CD14-positive monocyte (primary cell): Measurements from ENCODE around the gene ADAMTS4. TPM values are rescaled to one million over a fixed set of nuclear protein-coding genes. Genes with fewer than 3 reads are reported as not detected.

Experiments used
- DNase-seq, 3 donors: peaks; one replicate each; pipeline ENCODE4 v3.0.0-alpha.2; 2011 to 2022
- H2AFZ ChIP-seq: 2 replicates; pipeline ENCODE4 v1.6.0; 2012; ENCODE audit warnings: mild to moderate bottlenecking, low read depth, low read length, inconsistent platforms; ENCODE audit not compliant: insufficient read depth, poor library complexity, severe bottlenecking
- H3K27ac ChIP-seq, 2 donors: 1 replicate in 1 of 2; 2 replicates in 1 of 2; pipeline ENCODE4 v1.5.1; 2012 to 2013; ENCODE audit warnings: low read length in 2 of 2, control low read depth in 1 of 2, inconsistent platforms in 1 of 2, low read depth in 1 of 2, mild to moderate bottlenecking in 1 of 2
- H3K27me3 ChIP-seq, 2 donors: one replicate each; pipeline versions ENCODE4 v1.6.0 to v1.6.1; 2011 to 2013; ENCODE audit warnings: low read length in 2 of 2; ENCODE audit not compliant: control insufficient read depth in 2 of 2, insufficient read depth in 2 of 2
- H3K36me3 ChIP-seq, 2 donors: replicated peaks in 1 of 2; 1 replicate in 1 of 2; 2 replicates in 1 of 2; pipeline versions ENCODE4 v1.5.1 to v1.6.1; 2012 to 2013; ENCODE audit warnings: low read length in 2 of 2, control low read depth in 1 of 2, inconsistent platforms in 1 of 2, mild to moderate bottlenecking in 1 of 2; ENCODE audit not compliant: insufficient read depth in 2 of 2, control insufficient read depth in 1 of 2
- H3K4me1 ChIP-seq, 2 donors: 1 replicate in 1 of 2; 2 replicates in 1 of 2; pipeline versions ENCODE4 v1.5.1 to v1.6.1; 2012 to 2013; ENCODE audit warnings: low read length in 2 of 2, control low read depth in 1 of 2, inconsistent platforms in 1 of 2, mild to moderate bottlenecking in 1 of 2, moderate library complexity in 1 of 2; ENCODE audit not compliant: insufficient read depth in 2 of 2, control insufficient read depth in 1 of 2
- H3K4me2 ChIP-seq: replicated peaks from 2 replicates; pipeline ENCODE3; 2012; ENCODE audit warnings: low read length, moderate library complexity, mild to moderate bottlenecking; ENCODE audit not compliant: poor library complexity, severe bottlenecking; ENCODE audit errors: extremely low read depth
- H3K4me3 ChIP-seq, 3 experiments: fragments of 200-600 bp in 1 of 3; sonication (generic) in 1 of 3; replicated peaks in 1 of 3; 1 replicate in 2 of 3; 2 replicates in 1 of 3; pipeline ENCODE4 v1.5.1; 2011 to 2013; ENCODE audit warnings: low read length in 3 of 3, mild to moderate bottlenecking in 3 of 3, control low read depth in 2 of 3, low read depth in 2 of 3, inconsistent platforms in 1 of 3, moderate library complexity in 1 of 3
- H3K79me2 ChIP-seq: 2 replicates; pipeline ENCODE4 v1.6.0; 2012; ENCODE audit warnings: mild to moderate bottlenecking, control low read depth, inconsistent platforms, low read length, moderate library complexity; ENCODE audit not compliant: insufficient read depth
- H3K9ac ChIP-seq: 2 replicates; pipeline ENCODE4 v1.6.0; 2017; ENCODE audit warnings: low read length, mild to moderate bottlenecking; ENCODE audit not compliant: insufficient read depth, poor library complexity, severe bottlenecking
- H3K9me3 ChIP-seq, 2 donors: replicated peaks in 1 of 2; 1 replicate in 1 of 2; 2 replicates in 1 of 2; pipeline versions ENCODE4 v1.5.1 to v1.6.1; 2012 to 2013; ENCODE audit warnings: low read length in 2 of 2, control low read depth in 1 of 2; ENCODE audit not compliant: control insufficient read depth in 1 of 2, insufficient read depth in 1 of 2
- H4K20me1 ChIP-seq: 2 replicates; pipeline ENCODE4 v1.6.0; 2012; ENCODE audit warnings: mild to moderate bottlenecking, low read length, control low read depth, moderate library complexity; ENCODE audit not compliant: insufficient read depth
- H3K27ac Mint-ChIP-seq, 7 donors: one replicate each; pipeline ENCODE4 v1.8.0; 2020; ENCODE audit warnings: mild to moderate bottlenecking in 7 of 7, mixed read lengths in 7 of 7, moderate library complexity in 6 of 7, inconsistent platforms in 2 of 7
- H3K27me3 Mint-ChIP-seq, 3 donors: one replicate each; pipeline ENCODE4 v1.8.0; 2021 to 2022; ENCODE audit warnings: low read depth in 3 of 3, mild to moderate bottlenecking in 3 of 3, mixed read lengths in 3 of 3, moderate library complexity in 3 of 3, inconsistent platforms in 1 of 3
- H3K36me3 Mint-ChIP-seq, 2 donors: one replicate each; pipeline ENCODE4 v1.8.0; 2020; ENCODE audit warnings: mixed read lengths in 2 of 2, inconsistent platforms in 1 of 2, mild to moderate bottlenecking in 1 of 2
- H3K4me1 Mint-ChIP-seq: one replicate; pipeline ENCODE4 v1.8.0; 2020; ENCODE audit warnings: mild to moderate bottlenecking, mixed read lengths
- H3K4me3 Mint-ChIP-seq, 2 donors: one replicate each; pipeline ENCODE4 v1.8.0; 2020; ENCODE audit warnings: mild to moderate bottlenecking in 2 of 2, mixed read lengths in 2 of 2, moderate library complexity in 1 of 2
- H3K9me3 Mint-ChIP-seq, 7 donors: one replicate each; pipeline ENCODE4 v1.8.0; 2020 to 2022; ENCODE audit warnings: mixed read lengths in 7 of 7, mild to moderate bottlenecking in 6 of 7, moderate library complexity in 6 of 7, inconsistent platforms in 2 of 7
- CTCF ChIP-seq: fragments of 200-600 bp; IDR thresholded peaks from one replicate; pipeline ENCODE4 v1.8.0; 2022; ENCODE audit warnings: antibody characterized with exemption, mild to moderate bottlenecking
- whole genome bisulfite sequencing: methylation state at CpG from one replicate; pipeline ENCODE4 v1.1.5; 2013; ENCODE audit warnings: missing lambda C conversion rate; ENCODE audit not compliant: insufficient coverage; 5-methylcytosine and 5-hydroxymethylcytosine counted together
- intact Hi-C, 2 donors: fragments of 100-400 bp; cut with micrococcal nuclease; formaldehyde crosslinking; loops; one replicate each; pipeline versions ENCODE4 v1.15.0 to v1.15.1; 2023
- polyA plus RNA-seq, 3 donors: library from polyadenylated mRNA; depleted of rRNA in 1 of 3; unstranded in 2 of 3; stranded (reverse) in 1 of 3; fragments of 300-500 nt in 2 of 3; fragments of >200 nt in 1 of 3; fragmentation: Illumina TruSeq in 2 of 3; gene quantifications; 1 replicate in 2 of 3; 2 replicates in 1 of 3; pipeline ENCODE4 v1.2.3, GENCODE V29; 2012 to 2021

Gene ADAMTS4
- polyA plus RNA-seq, 3 donors, result 0.01 to 0.04 TPM; not detected in 1

GRCh38 chr1:161198194-161198896 is 509 bp downstream of the ADAMTS4 start:
- no peaks in the 10 kb centered on the region for H4K20me1 ChIP-seq
- Mint-ChIP-seq H3K4me3 (no peak overlapping the region), H3K27me3 (peaks cover 0 to 2% (median 1%) of the 10 kb centered on the region in 3 donors), H3K27ac (no peak overlapping the region), H3K4me1 (peaks cover 59% of the 10 kb centered on the region), H3K36me3 (peaks cover 0 to under 1% of the 10 kb centered on the region in 2 donors), H3K9me3 (no peaks in the 10 kb centered on the region)
- no peak overlapping the region for H3K4me3 ChIP-seq
- peaks cover 58 to 65% of the 10 kb centered on the region in 2 donors for H3K4me1 ChIP-seq
- intact Hi-C loops, result no loop called here
- no peak overlapping the region for H2AFZ ChIP-seq
- no peak for DNase-seq
- no peaks in the 10 kb centered on the region for H3K9me3 ChIP-seq
- no peak overlapping the region for H3K4me2 ChIP-seq
- WGBS, result 93% methylated on average over 18 of the region's 20 CpGs
- H3K79me2 ChIP-seq, result peaks cover 12% of the 10 kb centered on the region
- no peak for TF ChIP-seq CTCF
- H3K36me3 ChIP-seq, result peaks cover 0 to 2% of the 10 kb centered on the region in 2 donors
- no peak overlapping the region for H3K27ac ChIP-seq
- H3K27me3 ChIP-seq, result no peaks in the 10 kb centered on the region
- no peak overlapping the region for H3K9ac ChIP-seq

- TF ChIP-seq CTCF, result no peak
- no peak overlapping the region for H3K4me2 ChIP-seq
- no peak overlapping the region for H3K9ac ChIP-seq
Measured at GRCh38 chr1:161197560-161198193, 1.2 kb downstream of the ADAMTS4 start.

More at GRCh38 chr1:161197560-161198193, 1.2 kb downstream of the ADAMTS4 start:
- Mint-ChIP-seq H3K27me3 (peaks cover 0 to 2% (median 1%) of the 10 kb centered on the region in 3 donors), H3K9me3 (no peaks in the 10 kb centered on the region), H3K4me1 (peaks cover 58% of the 10 kb centered on the region), H3K36me3 (no peaks in the 10 kb centered on the region), H3K4me3 (peak overlapping the region in 1 of 2 donors; percentile 45), H3K27ac (no peak overlapping the region)
- Histone ChIP-seq H3K4me3 (no peak overlapping the region), H3K27me3 (no peaks in the 10 kb centered on the region), H3K36me3 (no peaks in the 10 kb centered on the region), H3K4me1 (peaks cover 58 to 64% of the 10 kb centered on the region in 2 donors), H4K20me1 (no peaks in the 10 kb centered on the region), H3K9me3 (no peaks in the 10 kb centered on the region), H3K79me2 (peaks cover 6% of the 10 kb centered on the region), H3K27ac (no peak overlapping the region), H2AFZ (no peak overlapping the region)
- intact Hi-C loops, result no loop called here
- 88% methylated on average over 9 of the region's 11 CpGs for WGBS
- DNase-seq, result no peak
